Calu3 (cell line): ENCODE data around the gene ST14. TPM values are rescaled to one million over a fixed set of nuclear protein-coding genes. Genes with fewer than 3 reads are reported as not detected.

Experiments used
- BruUV-seq: library from RNA; stranded (reverse); fragments of 400-500 nt; replicated peaks from 2 replicates; lab custom pipeline; 2021; lab: Mats Ljungman, UMichigan
- CTCF ChIA-PET: fragments of 300-600 bp; sonication (Branson Sonifier 250); formaldehyde crosslinking; loops from one replicate; lab custom pipeline; 2022; ENCODE audit warnings: antibody characterized with exemption; lab: Charles Lee
- DNase-seq: peaks from one replicate; pipeline ENCODE4 v3.0.0; 2022
- H3K27ac Mint-ChIP-seq: one replicate; pipeline ENCODE4 v1.8.0; 2022; ENCODE audit warnings: mixed read lengths; ENCODE audit not compliant: unreplicated experiment
- H3K27me3 Mint-ChIP-seq: one replicate; pipeline ENCODE4 v1.8.0; 2022; ENCODE audit warnings: mixed read lengths; ENCODE audit not compliant: unreplicated experiment
- H3K36me3 Mint-ChIP-seq: one replicate; pipeline ENCODE4 v1.8.0; 2022; ENCODE audit warnings: mild to moderate bottlenecking, moderate library complexity, mixed read lengths; ENCODE audit not compliant: insufficient read depth, unreplicated experiment
- H3K4me1 Mint-ChIP-seq: one replicate; pipeline ENCODE4 v1.8.0; 2022; ENCODE audit warnings: mild to moderate bottlenecking, low read depth, mixed read lengths; ENCODE audit not compliant: unreplicated experiment
- H3K4me3 Mint-ChIP-seq: one replicate; pipeline ENCODE4 v1.8.0; 2022; ENCODE audit warnings: mild to moderate bottlenecking, low read depth, moderate library complexity, mixed read lengths; ENCODE audit not compliant: unreplicated experiment
- H3K9me3 Mint-ChIP-seq: one replicate; pipeline ENCODE4 v1.8.0; 2022; ENCODE audit warnings: low read depth, mixed read lengths; ENCODE audit not compliant: unreplicated experiment
- CTCF ChIP-seq: fragments of 200-600 bp; IDR thresholded peaks from one replicate; pipeline ENCODE4 v1.8.0; 2022; ENCODE audit warnings: antibody characterized with exemption; ENCODE audit not compliant: unreplicated experiment
- intact Hi-C: fragments of 100-400 bp; cut with micrococcal nuclease; formaldehyde crosslinking; loops from one replicate; pipeline ENCODE4 v1.10.0; 2022; ENCODE audit not compliant: unreplicated experiment
- total RNA-seq: library from RNA; stranded (reverse); gene quantifications from 2 replicates; pipeline ENCODE4 v1.2.3, GENCODE V29; 2022

ST14 gene
- total RNA-seq, 1 experiment from 2014 or later, result 153 TPM

GRCh38 chr11:130198292-130198691, 38.7 kb downstream of the ST14 start:
- intact Hi-C loops, result no loop called here
- CTCF ChIA-PET, result no interaction called here
- H3K27me3 Mint-ChIP-seq, result no peaks in the 10 kb centered on the region
- BruUV-seq, result no TSS peak
- H3K4me3 Mint-ChIP-seq, result no peak overlapping the region
- H3K4me1 Mint-ChIP-seq, result no peaks in the 10 kb centered on the region
- no peak overlapping the region for H3K27ac Mint-ChIP-seq
- H3K9me3 Mint-ChIP-seq, result peaks cover 3% of the 10 kb centered on the region
- peaks cover 24% of the 10 kb centered on the region for H3K36me3 Mint-ChIP-seq
- no peak for TF ChIP-seq CTCF
- DNase-seq, result no peak

- H3K36me3 Mint-ChIP-seq, result peaks cover 25% of the 10 kb centered on the region
- no TSS peak for BruUV-seq
- intact Hi-C loops, result no loop called here
These were observed 39.4 kb downstream of the ST14 start for GRCh38 chr11:130198964-130199363.

GRCh38 chr11:130199792-130200191, 40.2 kb downstream of the ST14 start:
- BruUV-seq, result no TSS peak
- Mint-ChIP-seq H3K27me3 (no peaks in the 10 kb centered on the region), H3K36me3 (peaks cover 23% of the 10 kb centered on the region)

More at GRCh38 chr11:130198964-130199363, 39.4 kb downstream of the ST14 start:
- Mint-ChIP-seq H3K27me3 (no peaks in the 10 kb centered on the region), H3K27ac (no peak overlapping the region), H3K9me3 (peaks cover 3% of the 10 kb centered on the region), H3K4me3 (no peak overlapping the region), H3K4me1 (no peaks in the 10 kb centered on the region)
- no peak for DNase-seq
- CTCF ChIA-PET, result no interaction called here
- TF ChIP-seq CTCF, result no peak

GRCh38 chr11:130201026-130201425, 41.4 kb downstream of the ST14 start:
- no TSS peak for BruUV-seq
- CTCF ChIA-PET, result no interaction called here
- Mint-ChIP-seq H3K27me3 (no peaks in the 10 kb centered on the region), H3K4me3 (no peak overlapping the region), H3K36me3 (peaks cover 25% of the 10 kb centered on the region), H3K27ac (no peak overlapping the region), H3K9me3 (peaks cover 3% of the 10 kb centered on the region), H3K4me1 (no peaks in the 10 kb centered on the region)
- TF ChIP-seq CTCF, result no peak
- intact Hi-C loops, result no loop called here
- DNase-seq, result no peak

More at GRCh38 chr11:130199792-130200191, 40.2 kb downstream of the ST14 start:
- CTCF ChIA-PET, result no interaction called here
- H3K9me3 Mint-ChIP-seq, result peaks cover 3% of the 10 kb centered on the region
- intact Hi-C loops, result no loop called here
- H3K27ac Mint-ChIP-seq, result no peak overlapping the region
- no peak overlapping the region for H3K4me3 Mint-ChIP-seq
- DNase-seq, result no peak
- no peaks in the 10 kb centered on the region for H3K4me1 Mint-ChIP-seq
- no peak for TF ChIP-seq CTCF
